HT-29 (cell line): ENCODE measurements around the gene SLC12A2. TPM values are rescaled to one million over a fixed set of nuclear protein-coding genes. Genes with fewer than 3 reads are reported as not detected.

Experiments used
- DNase-seq: peaks from one replicate; pipeline ENCODE4 v3.0.0-alpha.2; 2015; ENCODE audit warnings: low spot score
- total RNA-seq: library from RNA; depleted of rRNA; stranded (reverse); fragments of >200 nt; shearing (Covaris generic); gene quantifications from 2 replicates; pipeline ENCODE4 v1.2.3, GENCODE V29; 2014

The SLC12A2 gene
- total RNA-seq, 1 experiment from 2014 or later = 396 TPM

- DNase-seq = no peak
Measured at GRCh38 chr5:128224336-128224735, 140.8 kb downstream of the SLC12A2 start.

GRCh38 chr5:128225245-128226030 lies 141.9 kb downstream of the SLC12A2 start:
- no peak for DNase-seq

GRCh38 chr5:128228008-128228407 lies 144.4 kb downstream of the SLC12A2 start:
- DNase-seq = no peak

- DNase-seq = no peak
Measured at GRCh38 chr5:128228521-128228920, 145.0 kb downstream of the SLC12A2 start.

- no peak for DNase-seq
Measured at GRCh38 chr5:128234928-128235641, 151.5 kb downstream of the SLC12A2 start.

- DNase-seq = no peak
Measured at GRCh38 chr5:128236334-128236733, 152.8 kb downstream of the SLC12A2 start.

GRCh38 chr5:128237000-128237399 lies 153.4 kb downstream of the SLC12A2 start:
- no peak for DNase-seq

GRCh38 chr5:128237546-128237945 lies 154.0 kb downstream of the SLC12A2 start:
- DNase-seq = no peak
